Sigmoid colon (tissue), 4 donors: ENCODE measurements around the gene SYT7.

ENCODE experiments used
- POLR2A ChIP-seq, 2 donors: fragments of 450-650 bp; IDR thresholded peaks; one replicate each; pipeline ENCODE4 v1.6.1; 2016; ENCODE audit warnings: antibody characterized with exemption in 2 of 2, mild to moderate bottlenecking in 2 of 2, moderate library complexity in 2 of 2
- POLR2AphosphoS5 ChIP-seq, 4 donors: sonication (generic); formaldehyde crosslinking; IDR thresholded peaks; one replicate each; pipeline ENCODE4 v1.6.1; 2017; ENCODE audit warnings: antibody characterized with exemption in 4 of 4
- TF ChIP-seq, protein P1 (sequence below), 4 experiments: fragments of 450-650 bp in 3 of 4; fragments of 200-600 bp in 1 of 4; IDR thresholded peaks; one replicate each; pipeline ENCODE4 v1.5.1; 2016 to 2019; ENCODE audit warnings: antibody characterized with exemption in 4 of 4, mild to moderate bottlenecking in 3 of 4, moderate library complexity in 2 of 4

DNA sequence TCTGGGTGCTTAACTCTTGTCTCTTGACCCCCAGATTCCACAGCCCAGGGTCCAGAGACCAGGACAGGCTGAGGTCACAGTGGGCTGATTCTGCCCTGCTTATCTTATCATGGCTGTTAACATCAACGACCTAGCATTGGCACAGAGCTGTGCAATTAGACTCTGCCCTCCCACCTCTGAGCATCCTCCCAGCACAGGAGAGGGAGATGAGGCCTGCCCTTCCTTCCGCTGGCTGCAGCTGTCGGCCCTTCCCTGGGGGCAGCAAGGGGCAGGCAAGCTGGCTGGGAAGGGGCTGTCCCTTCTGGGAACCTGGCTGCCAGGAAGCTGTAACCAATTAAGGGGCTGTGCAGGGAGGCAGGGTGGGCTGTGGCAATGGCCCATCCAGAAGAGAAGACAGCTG is 49.8 kb downstream of the SYT7 start:
- TF ChIP-seq, protein P1, sequence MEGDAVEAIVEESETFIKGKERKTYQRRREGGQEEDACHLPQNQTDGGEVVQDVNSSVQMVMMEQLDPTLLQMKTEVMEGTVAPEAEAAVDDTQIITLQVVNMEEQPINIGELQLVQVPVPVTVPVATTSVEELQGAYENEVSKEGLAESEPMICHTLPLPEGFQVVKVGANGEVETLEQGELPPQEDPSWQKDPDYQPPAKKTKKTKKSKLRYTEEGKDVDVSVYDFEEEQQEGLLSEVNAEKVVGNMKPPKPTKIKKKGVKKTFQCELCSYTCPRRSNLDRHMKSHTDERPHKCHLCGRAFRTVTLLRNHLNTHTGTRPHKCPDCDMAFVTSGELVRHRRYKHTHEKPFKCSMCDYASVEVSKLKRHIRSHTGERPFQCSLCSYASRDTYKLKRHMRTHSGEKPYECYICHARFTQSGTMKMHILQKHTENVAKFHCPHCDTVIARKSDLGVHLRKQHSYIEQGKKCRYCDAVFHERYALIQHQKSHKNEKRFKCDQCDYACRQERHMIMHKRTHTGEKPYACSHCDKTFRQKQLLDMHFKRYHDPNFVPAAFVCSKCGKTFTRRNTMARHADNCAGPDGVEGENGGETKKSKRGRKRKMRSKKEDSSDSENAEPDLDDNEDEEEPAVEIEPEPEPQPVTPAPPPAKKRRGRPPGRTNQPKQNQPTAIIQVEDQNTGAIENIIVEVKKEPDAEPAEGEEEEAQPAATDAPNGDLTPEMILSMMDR (IDR thresholded peaks at IDR 0.05) = no peak
- TF ChIP-seq POLR2A (IDR thresholded peaks at IDR 0.05) = no peak
- no peak for TF ChIP-seq POLR2AphosphoS5 (IDR thresholded peaks at IDR 0.05)
